ENCODE results near the gene SSX7.

- TF ChIP-seq, protein P1, sequence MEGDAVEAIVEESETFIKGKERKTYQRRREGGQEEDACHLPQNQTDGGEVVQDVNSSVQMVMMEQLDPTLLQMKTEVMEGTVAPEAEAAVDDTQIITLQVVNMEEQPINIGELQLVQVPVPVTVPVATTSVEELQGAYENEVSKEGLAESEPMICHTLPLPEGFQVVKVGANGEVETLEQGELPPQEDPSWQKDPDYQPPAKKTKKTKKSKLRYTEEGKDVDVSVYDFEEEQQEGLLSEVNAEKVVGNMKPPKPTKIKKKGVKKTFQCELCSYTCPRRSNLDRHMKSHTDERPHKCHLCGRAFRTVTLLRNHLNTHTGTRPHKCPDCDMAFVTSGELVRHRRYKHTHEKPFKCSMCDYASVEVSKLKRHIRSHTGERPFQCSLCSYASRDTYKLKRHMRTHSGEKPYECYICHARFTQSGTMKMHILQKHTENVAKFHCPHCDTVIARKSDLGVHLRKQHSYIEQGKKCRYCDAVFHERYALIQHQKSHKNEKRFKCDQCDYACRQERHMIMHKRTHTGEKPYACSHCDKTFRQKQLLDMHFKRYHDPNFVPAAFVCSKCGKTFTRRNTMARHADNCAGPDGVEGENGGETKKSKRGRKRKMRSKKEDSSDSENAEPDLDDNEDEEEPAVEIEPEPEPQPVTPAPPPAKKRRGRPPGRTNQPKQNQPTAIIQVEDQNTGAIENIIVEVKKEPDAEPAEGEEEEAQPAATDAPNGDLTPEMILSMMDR (IDR thresholded peaks at IDR 0.05): no peak
- TF ChIP-seq, protein P2, sequence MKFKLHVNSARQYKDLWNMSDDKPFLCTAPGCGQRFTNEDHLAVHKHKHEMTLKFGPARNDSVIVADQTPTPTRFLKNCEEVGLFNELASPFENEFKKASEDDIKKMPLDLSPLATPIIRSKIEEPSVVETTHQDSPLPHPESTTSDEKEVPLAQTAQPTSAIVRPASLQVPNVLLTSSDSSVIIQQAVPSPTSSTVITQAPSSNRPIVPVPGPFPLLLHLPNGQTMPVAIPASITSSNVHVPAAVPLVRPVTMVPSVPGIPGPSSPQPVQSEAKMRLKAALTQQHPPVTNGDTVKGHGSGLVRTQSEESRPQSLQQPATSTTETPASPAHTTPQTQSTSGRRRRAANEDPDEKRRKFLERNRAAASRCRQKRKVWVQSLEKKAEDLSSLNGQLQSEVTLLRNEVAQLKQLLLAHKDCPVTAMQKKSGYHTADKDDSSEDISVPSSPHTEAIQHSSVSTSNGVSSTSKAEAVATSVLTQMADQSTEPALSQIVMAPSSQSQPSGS (CRISPR knock-in tag; IDR thresholded peaks at IDR 0.05; ENCODE audit: borderline replicate concordance, low read depth): no peak
- TF ChIP-seq PRDM15 (CRISPR knock-in tag; IDR thresholded peaks at IDR 0.05) (no peak), CREB1 (CRISPR knock-in tag; IDR thresholded peaks at IDR 0.05) (no peak), ATF3 (CRISPR knock-in tag; conservative IDR thresholded peaks at IDR 0.05) (no peak), ESRRA (CRISPR knock-in tag; IDR thresholded peaks at IDR 0.05; ENCODE audit: borderline replicate concordance) (no peak), ELF4 (CRISPR knock-in tag; IDR thresholded peaks at IDR 0.05; ENCODE audit: low read depth) (no peak), ZNF232 (CRISPR knock-in tag; IDR thresholded peaks at IDR 0.05) (no peak), JUN (CRISPR knock-in tag; IDR thresholded peaks at IDR 0.05) (no peak), ZBTB21 (CRISPR knock-in tag; IDR thresholded peaks at IDR 0.05; ENCODE audit: borderline replicate concordance) (no peak), ATF6 (CRISPR knock-in tag; IDR thresholded peaks at IDR 0.05) (no peak), ZNF416 (CRISPR knock-in tag; IDR thresholded peaks at IDR 0.05) (no peak)
- TF ChIP-seq, protein P3, sequence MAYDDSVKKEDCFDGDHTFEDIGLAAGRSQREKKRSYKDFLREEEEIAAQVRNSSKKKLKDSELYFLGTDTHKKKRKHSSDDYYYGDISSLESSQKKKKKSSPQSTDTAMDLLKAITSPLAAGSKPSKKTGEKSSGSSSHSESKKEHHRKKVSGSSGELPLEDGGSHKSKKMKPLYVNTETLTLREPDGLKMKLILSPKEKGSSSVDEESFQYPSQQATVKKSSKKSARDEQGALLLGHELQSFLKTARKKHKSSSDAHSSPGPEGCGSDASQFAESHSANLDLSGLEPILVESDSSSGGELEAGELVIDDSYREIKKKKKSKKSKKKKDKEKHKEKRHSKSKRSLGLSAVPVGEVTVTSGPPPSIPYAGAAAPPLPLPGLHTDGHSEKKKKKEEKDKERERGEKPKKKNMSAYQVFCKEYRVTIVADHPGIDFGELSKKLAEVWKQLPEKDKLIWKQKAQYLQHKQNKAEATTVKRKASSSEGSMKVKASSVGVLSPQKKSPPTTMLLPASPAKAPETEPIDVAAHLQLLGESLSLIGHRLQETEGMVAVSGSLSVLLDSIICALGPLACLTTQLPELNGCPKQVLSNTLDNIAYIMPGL (CRISPR knock-in tag; IDR thresholded peaks at IDR 0.05): no peak
These were observed 60.0 kb downstream of the SSX7 start for GRCh38 chrX:52594658-52595057.
